ENCODE data around the gene SFXN4. TPM values are rescaled to one million over a fixed set of nuclear protein-coding genes. Genes with fewer than 3 reads are reported as not detected.

The SFXN4 gene
- total RNA-seq, 1 experiment from 2014 or later: 72.9 TPM

GRCh38 chr10:119209035-119209735, 43.7 kb upstream of the SFXN4 start:
- peak; percentile 89 for DNase-seq (ENCODE audit: low spot score)
- Histone ChIP-seq H3K4me1 (ENCODE audit: insufficient read depth, low read length, poor library complexity, severe bottlenecking) (peaks cover 47% of the 10 kb centered on the region), H3K27me3 (replicated peaks; ENCODE audit: insufficient read depth, low read depth, low read length, poor library complexity) (no peaks in the 10 kb centered on the region), H3K4me3 (ENCODE audit: low read depth, low read length, poor library complexity, severe bottlenecking) (peak overlapping the region; percentile 70), H3K36me3 (ENCODE audit: insufficient read depth, low read length, poor library complexity, severe bottlenecking) (peaks cover 6% of the 10 kb centered on the region), H3K9me3 (ENCODE audit: low read depth, low read length, poor library complexity, severe bottlenecking) (no peaks in the 10 kb centered on the region), H3K27ac (ENCODE audit: low read depth, low read length, poor library complexity, severe bottlenecking) (peak overlapping the region; percentile 79)
- TSS peak; percentile 57 for BruUV-seq (replicated peaks)
- ChIA-PET CTCF (interaction anchor here (0.6 to 1.8 kb wide), 9 partner anchors 10 to 355 kb away, joined by 3 to 17 read pairs (median 7); no protein-coding TSS in a partner anchor), POLR2A (ENCODE audit: low non-redundant PET) (interaction anchor here (0.7 kb wide), 1 partner anchor 122 kb away, joined by 6 read pairs; no protein-coding TSS in a partner anchor)
- intact Hi-C loops (cut with micrococcal nuclease; ENCODE audit: unreplicated experiment): loop anchor here (5.0 to 10.0 kb wide), 3 partner anchors 123 to 386 kb away; partner anchors contain the start of genes RGS10 and TIAL1
- TF ChIP-seq EZH2 (IDR thresholded peaks at IDR 0.05; ENCODE audit: borderline replicate concordance, low read depth, low read length, poor library complexity, severe bottlenecking) (no peak), CTCF (conservative IDR thresholded peaks at IDR 0.05; ENCODE audit: low read depth, low read length) (peak; percentile 92)

GRCh38 chr10:119208553-119208940, 43.0 kb upstream of the SFXN4 start:
- BruUV-seq (replicated peaks): no TSS peak
- peak overlapping the region; percentile 79 for H3K27ac ChIP-seq (ENCODE audit: low read depth, low read length, poor library complexity, severe bottlenecking)
- H3K27me3 ChIP-seq (replicated peaks; ENCODE audit: insufficient read depth, low read depth, low read length, poor library complexity): no peaks in the 10 kb centered on the region
- CTCF ChIA-PET: interaction anchor here (0.6 to 1.8 kb wide), 5 partner anchors 9 to 356 kb away, joined by 3 to 17 read pairs (median 9); no protein-coding TSS in a partner anchor
- POLR2A ChIA-PET (ENCODE audit: low non-redundant PET): no interaction called here
- intact Hi-C loops (cut with micrococcal nuclease; ENCODE audit: unreplicated experiment): loop anchor here (5.0 to 10.0 kb wide), 3 partner anchors 124 to 386 kb away; partner anchors contain the start of genes RGS10 and TIAL1
- TF ChIP-seq EZH2 (IDR thresholded peaks at IDR 0.05; ENCODE audit: borderline replicate concordance, low read depth, low read length, poor library complexity, severe bottlenecking) (no peak), CTCF (conservative IDR thresholded peaks at IDR 0.05; ENCODE audit: low read depth, low read length) (no peak)
- peaks cover 47% of the 10 kb centered on the region for H3K4me1 ChIP-seq (ENCODE audit: insufficient read depth, low read length, poor library complexity, severe bottlenecking)
- H3K36me3 ChIP-seq (ENCODE audit: insufficient read depth, low read length, poor library complexity, severe bottlenecking): peaks cover 6% of the 10 kb centered on the region
- DNase-seq (ENCODE audit: low spot score): no peak
- H3K4me3 ChIP-seq (ENCODE audit: low read depth, low read length, poor library complexity, severe bottlenecking): peak overlapping the region; percentile 70
- H3K9me3 ChIP-seq (ENCODE audit: low read depth, low read length, poor library complexity, severe bottlenecking): no peaks in the 10 kb centered on the region

- Histone ChIP-seq H3K4me1 (ENCODE audit: insufficient read depth, low read length, poor library complexity, severe bottlenecking) (peaks cover 51% of the 10 kb centered on the region), H3K4me3 (ENCODE audit: low read depth, low read length, poor library complexity, severe bottlenecking) (peak overlapping the region; percentile 70), H3K36me3 (ENCODE audit: insufficient read depth, low read length, poor library complexity, severe bottlenecking) (peaks cover 3% of the 10 kb centered on the region), H3K27ac (ENCODE audit: low read depth, low read length, poor library complexity, severe bottlenecking) (peak overlapping the region; percentile 79), H3K9me3 (ENCODE audit: low read depth, low read length, poor library complexity, severe bottlenecking) (no peaks in the 10 kb centered on the region), H3K27me3 (replicated peaks; ENCODE audit: insufficient read depth, low read depth, low read length, poor library complexity) (no peaks in the 10 kb centered on the region)
- no TSS peak for BruUV-seq (replicated peaks)
- no peak for TF ChIP-seq EZH2 (IDR thresholded peaks at IDR 0.05; ENCODE audit: borderline replicate concordance, low read depth, low read length, poor library complexity, severe bottlenecking)
- no peak for TF ChIP-seq CTCF (conservative IDR thresholded peaks at IDR 0.05; ENCODE audit: low read depth, low read length)
- intact Hi-C loops (cut with micrococcal nuclease; ENCODE audit: unreplicated experiment): loop anchor here (2.0 to 10.0 kb wide), 4 partner anchors 124 to 387 kb away; partner anchors contain the start of genes RGS10 and TIAL1
- ChIA-PET POLR2A (ENCODE audit: low non-redundant PET) (no interaction called here), CTCF (interaction anchor here (1.8 kb wide), 2 partner anchors 237 to 281 kb away, joined by 13 to 25 read pairs; no protein-coding TSS in a partner anchor)
- DNase-seq (ENCODE audit: low spot score): peak; percentile 73
Measured at GRCh38 chr10:119207713-119208552, 42.4 kb upstream of the SFXN4 start.
